Retinal pigment epithelial cell (primary cell): ENCODE data around the gene TTC19.
"Not testable (repeated sequence)": the region's sequence is repeated elsewhere in the genome, so short reads cannot be mapped to it uniquely, and the experiment has no call there.

ENCODE experiments used
- DNase-seq: peaks from one replicate; pipeline ENCODE4 v3.0.0-alpha.2; 2010; ENCODE audit warnings: low read depth
- H3K4me3 ChIP-seq: 2 replicates; pipeline ENCODE4 v1.5.1; 2011; ENCODE audit warnings: mild to moderate bottlenecking, low read length, control low read depth, moderate library complexity
- TF ChIP-seq, protein P1 (sequence below): conservative IDR thresholded peaks from 2 replicates; pipeline ENCODE4 v1.5.1; 2011; ENCODE audit warnings: low read depth, low read length, control low read depth, inconsistent platforms

Gene TTC19

DNA sequence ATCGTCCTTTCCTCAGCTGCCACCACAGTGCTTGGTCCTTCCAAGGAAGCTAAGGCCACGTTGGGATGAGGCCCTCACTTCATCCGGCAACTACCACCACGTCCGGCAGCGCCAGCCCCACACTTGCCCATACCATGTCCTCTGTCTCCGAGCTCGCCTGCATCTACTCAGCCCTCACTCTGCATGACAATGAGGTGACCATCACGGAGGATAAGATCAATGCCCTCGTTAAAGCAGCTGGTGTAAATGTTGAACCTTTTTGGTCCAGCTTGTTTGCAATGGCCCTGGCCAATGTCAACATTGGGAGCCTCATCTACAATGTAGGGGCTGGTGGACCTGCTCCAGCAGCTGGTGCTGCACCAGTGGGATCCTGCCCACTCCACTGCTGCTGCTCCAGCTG lies 44.9 kb downstream of the TTC19 start:
- no peak for DNase-seq
- no peak overlapping the region for H3K4me3 ChIP-seq
- TF ChIP-seq, protein P1, sequence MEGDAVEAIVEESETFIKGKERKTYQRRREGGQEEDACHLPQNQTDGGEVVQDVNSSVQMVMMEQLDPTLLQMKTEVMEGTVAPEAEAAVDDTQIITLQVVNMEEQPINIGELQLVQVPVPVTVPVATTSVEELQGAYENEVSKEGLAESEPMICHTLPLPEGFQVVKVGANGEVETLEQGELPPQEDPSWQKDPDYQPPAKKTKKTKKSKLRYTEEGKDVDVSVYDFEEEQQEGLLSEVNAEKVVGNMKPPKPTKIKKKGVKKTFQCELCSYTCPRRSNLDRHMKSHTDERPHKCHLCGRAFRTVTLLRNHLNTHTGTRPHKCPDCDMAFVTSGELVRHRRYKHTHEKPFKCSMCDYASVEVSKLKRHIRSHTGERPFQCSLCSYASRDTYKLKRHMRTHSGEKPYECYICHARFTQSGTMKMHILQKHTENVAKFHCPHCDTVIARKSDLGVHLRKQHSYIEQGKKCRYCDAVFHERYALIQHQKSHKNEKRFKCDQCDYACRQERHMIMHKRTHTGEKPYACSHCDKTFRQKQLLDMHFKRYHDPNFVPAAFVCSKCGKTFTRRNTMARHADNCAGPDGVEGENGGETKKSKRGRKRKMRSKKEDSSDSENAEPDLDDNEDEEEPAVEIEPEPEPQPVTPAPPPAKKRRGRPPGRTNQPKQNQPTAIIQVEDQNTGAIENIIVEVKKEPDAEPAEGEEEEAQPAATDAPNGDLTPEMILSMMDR: no peak

DNA sequence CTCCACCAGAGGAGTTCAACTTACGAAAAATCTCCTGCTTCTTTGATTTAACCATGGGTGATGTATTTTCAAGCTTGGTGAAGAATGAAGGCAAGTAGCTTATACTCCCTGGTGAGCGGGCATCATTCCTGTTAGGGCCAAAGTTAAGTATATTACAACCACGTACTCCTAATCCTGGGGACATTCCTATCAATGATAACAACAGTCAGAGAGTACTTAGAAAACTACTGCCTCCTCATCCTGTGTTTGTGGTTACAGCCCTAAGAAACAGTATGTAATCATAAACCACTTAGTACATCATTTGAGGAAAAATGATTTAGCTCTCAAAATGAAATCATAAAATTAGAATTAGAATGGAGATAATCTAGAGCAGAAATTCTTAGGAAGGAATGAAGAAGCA lies 47.3 kb downstream of the TTC19 start:
- no peak for DNase-seq
- TF ChIP-seq, protein P1: no peak
- no peak overlapping the region for H3K4me3 ChIP-seq

DNA sequence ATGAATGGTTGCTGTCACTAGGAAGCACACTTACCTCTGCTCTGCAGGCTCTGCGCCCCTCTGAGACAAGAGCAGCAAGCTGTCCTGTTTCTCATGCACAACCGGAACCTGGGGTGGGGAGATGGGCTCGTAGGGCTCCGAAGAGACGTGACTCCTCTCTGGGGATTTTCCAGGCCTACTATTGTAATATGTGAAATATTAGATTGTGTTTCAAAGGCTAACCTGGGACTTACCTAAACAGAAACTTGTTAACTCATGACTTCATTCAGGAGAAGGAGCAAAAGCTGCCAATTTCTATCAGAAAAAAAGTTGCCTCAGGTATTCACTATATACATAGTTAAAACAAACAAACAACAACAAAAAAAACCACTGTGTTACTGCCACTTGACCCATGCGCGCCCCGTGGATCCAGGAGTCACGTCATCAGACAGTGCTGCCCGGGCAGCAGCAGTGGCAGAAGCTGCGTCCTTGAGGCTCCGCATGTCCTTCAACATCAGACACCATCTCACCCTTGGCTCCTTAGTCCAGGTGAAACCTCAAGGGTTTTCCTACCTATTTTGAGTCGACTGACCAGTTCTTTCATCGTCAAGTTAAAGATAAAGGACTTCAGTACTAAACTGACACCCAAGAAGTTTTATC lies 49.3 kb downstream of the TTC19 start:
- DNase-seq: no peak
- no peak overlapping the region for H3K4me3 ChIP-seq
- TF ChIP-seq, protein P1: no peak

DNA sequence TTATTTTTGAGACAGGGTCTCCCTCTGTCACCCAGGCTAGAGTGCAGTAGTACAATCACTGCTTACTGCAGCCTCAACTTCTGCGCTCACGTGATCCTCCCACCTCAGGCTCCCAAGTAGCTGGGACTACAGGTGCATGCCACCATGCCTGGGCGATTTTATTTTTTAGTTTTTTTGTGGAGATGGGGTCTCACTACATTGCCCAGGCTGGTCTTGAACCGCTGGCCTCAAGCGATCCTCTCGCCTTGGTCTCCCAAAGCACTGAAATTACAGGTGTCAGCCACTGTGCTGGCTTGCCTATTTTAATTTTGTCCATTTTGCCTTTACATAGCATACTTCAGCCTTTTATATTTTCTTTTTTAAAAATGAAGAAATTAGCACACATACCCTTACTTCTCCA lies 51.2 kb downstream of the TTC19 start:
- DNase-seq: no peak
- no peak overlapping the region for H3K4me3 ChIP-seq
- TF ChIP-seq, protein P1: no peak

DNA sequence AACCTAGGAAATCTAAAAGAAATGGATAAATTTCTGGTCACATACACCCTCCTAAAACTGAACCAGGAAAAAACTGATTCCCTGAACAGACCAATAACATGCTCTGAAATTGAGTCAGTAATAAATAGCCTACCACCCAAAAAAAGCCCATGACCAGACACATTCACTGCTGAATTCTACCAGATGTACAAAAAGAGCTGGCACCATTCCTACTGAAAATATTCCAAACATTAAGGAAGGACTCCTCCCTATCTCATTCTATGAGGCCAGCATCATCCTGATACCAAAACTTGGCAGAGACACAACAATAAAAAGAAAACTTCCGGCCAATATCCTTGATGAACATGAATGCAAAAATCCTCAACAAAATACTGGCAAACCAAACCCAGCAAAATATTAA lies 52.9 kb downstream of the TTC19 start:
- DNase-seq: no peak
- TF ChIP-seq, protein P1: no peak
- no peak overlapping the region for H3K4me3 ChIP-seq

DNA sequence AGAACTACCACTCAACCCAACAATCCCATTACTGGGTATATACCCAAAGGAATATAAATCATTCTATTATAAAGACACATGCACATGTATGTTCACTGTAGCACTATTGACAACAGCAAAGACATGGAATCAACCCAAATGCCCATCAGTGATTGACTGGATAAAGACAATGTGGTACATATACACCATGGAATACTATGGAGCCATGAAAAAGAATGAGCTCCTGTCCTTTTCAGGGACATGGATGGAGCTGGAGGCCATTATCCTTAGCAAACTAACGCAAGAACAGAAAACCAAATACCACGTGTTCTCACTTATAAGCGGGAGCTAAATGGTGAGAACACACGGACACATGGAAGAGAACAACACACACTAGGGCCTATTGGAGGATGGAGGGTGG lies 55.5 kb downstream of the TTC19 start:
- DNase-seq, H3K4me3 ChIP-seq: not testable (repeated sequence)

DNA sequence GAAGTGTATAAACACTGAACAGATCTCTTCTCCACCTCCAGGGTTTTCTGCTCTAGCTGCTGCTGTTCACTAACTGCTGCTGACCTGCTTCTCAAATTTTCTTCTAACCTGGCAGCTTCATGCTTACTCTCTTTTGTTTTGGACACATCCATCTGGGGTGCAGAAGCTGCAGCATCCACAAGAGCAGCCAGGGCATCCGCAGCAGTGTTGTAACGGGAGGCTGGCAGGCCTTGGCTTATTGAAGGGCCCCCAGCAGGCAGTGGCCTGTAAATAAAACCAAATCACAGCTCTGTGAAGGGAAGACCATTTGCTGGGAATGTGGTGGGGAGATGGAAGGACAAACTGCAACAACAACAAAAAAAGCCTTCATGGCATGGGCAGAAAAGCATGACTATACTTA lies 62.0 kb downstream of the TTC19 start:
- TF ChIP-seq, protein P1: no peak
- H3K4me3 ChIP-seq: no peak overlapping the region
- no peak for DNase-seq
